K562 (cell line): ENCODE data around the gene SLC6A1. TPM values are rescaled to one million over a fixed set of nuclear protein-coding genes. Genes with fewer than 3 reads are reported as not detected.

Source experiments
- ARID3A ChIP-seq: IDR thresholded peaks from 2 replicates; pipeline ENCODE4 v1.6.1; 2012; ENCODE audit warnings: low read depth, low read length, improper control_type of control experiment, borderline replicate concordance
- BCL6 ChIP-seq: fragments of 250-450 bp; sonication (Bioruptor Pico); IDR thresholded peaks from 2 replicates; pipeline ENCODE4 v1.4.0; 2020
- DEAF1 ChIP-seq: fragments of 450-650 bp; formaldehyde crosslinking; IDR thresholded peaks from 2 replicates; pipeline ENCODE4 v1.4.0; 2020; ENCODE audit warnings: mild to moderate bottlenecking, moderate library complexity
- DMBX1 ChIP-seq: fragments of 250-450 bp; sonication (Bioruptor Pico); IDR thresholded peaks from 2 replicates; pipeline ENCODE4 v1.8.0; 2022; ENCODE audit warnings: inconsistent platforms, mild to moderate bottlenecking, moderate library complexity, borderline replicate concordance
- HDAC8 ChIP-seq: fragments of 450-650 bp; IDR thresholded peaks from 2 replicates; pipeline ENCODE4 v1.6.1; 2016; ENCODE audit warnings: mild to moderate bottlenecking, missing genetic modification characterization, moderate library complexity, missing compliant biosample characterization
- ILF3 ChIP-seq: fragments of 450-650 bp; IDR thresholded peaks from 2 replicates; pipeline ENCODE4 v1.6.1; 2018; ENCODE audit warnings: antibody characterized with exemption, mild to moderate bottlenecking, moderate library complexity, borderline replicate concordance
- NFE2 ChIP-seq: IDR thresholded peaks from 2 replicates; pipeline ENCODE4 v1.6.1; 2014; ENCODE audit warnings: antibody characterized with exemption, low read depth
- PKNOX1 ChIP-seq: fragments of 450-650 bp; IDR thresholded peaks from 2 replicates; pipeline ENCODE4 v1.6.1; 2016
- POLR3G ChIP-seq: IDR thresholded peaks from 2 replicates; pipeline ENCODE4 v1.6.1; 2011; ENCODE audit not compliant: insufficient read length, insufficient replicate concordance; ENCODE audit errors: extremely low read depth
- POU5F1 ChIP-seq: fragments of 150-350 bp; IDR thresholded peaks from 2 replicates; pipeline ENCODE4 v1.6.1; 2014; ENCODE audit warnings: borderline replicate concordance, low read length, low read depth, mild to moderate bottlenecking; ENCODE audit not compliant: partially characterized antibody
- RBBP5 ChIP-seq: fragments of 200-600 bp; sonication (generic); IDR thresholded peaks from 2 replicates; pipeline ENCODE4 v1.6.1; 2012; ENCODE audit warnings: borderline replicate concordance, mild to moderate bottlenecking, low read length, control low read depth, inconsistent platforms; ENCODE audit not compliant: insufficient read depth, poor library complexity, severe bottlenecking
- STAG1 ChIP-seq: sonication (generic); formaldehyde crosslinking; IDR thresholded peaks from 2 replicates; pipeline ENCODE4 v1.5.0; 2020; ENCODE audit warnings: missing genetic modification reagents, borderline replicate concordance
- TCF3 ChIP-seq: sonication (generic); formaldehyde crosslinking; IDR thresholded peaks from 2 replicates; pipeline ENCODE4 v1.4.0; 2020; ENCODE audit warnings: mild to moderate bottlenecking, missing genetic modification reagents
- ZNF143 ChIP-seq: sonication (generic); formaldehyde crosslinking; IDR thresholded peaks from 2 replicates; pipeline ENCODE4 v1.9.0; 2022; ENCODE audit warnings: mild to moderate bottlenecking, missing genetic modification reagents
- polyA plus RNA-seq, 8 experiments: library from polyadenylated mRNA; depleted of rRNA in 4 of 8; stranded (reverse) in 5 of 8; unstranded in 3 of 8; fragments of >200 nt; fragmentation: Nextera tagmentation in 2 of 8; fragmentation: Illumina TruSeq in 1 of 8; extraction: Ambion mirVana in 2 of 8; extraction: Trizol in 1 of 8; gene quantifications; 2 replicates each; pipeline versions ENCODE4 v1.2.1 to v1.2.3, GENCODE V29; 2011 to 2014; ENCODE audit warnings: inconsistent platforms in 1 of 8, missing spikeins in 1 of 8
- total RNA-seq, 7 experiments: library from RNA; depleted of rRNA in 6 of 7; stranded (reverse); fragments of >200 nt in 6 of 7; fragmentation: Illumina TruSeq in 2 of 7; extraction: Trizol in 2 of 7; gene quantifications; 2 replicates each; pipeline versions ENCODE4 v1.2.1 to v1.2.3, GENCODE V29; 2011 to 2021; ENCODE audit warnings: low replicate concordance in 1 of 7
- TF ChIP-seq, protein P1 (sequence below): fragments of 250-450 bp; sonication (Bioruptor Pico); IDR thresholded peaks from 2 replicates; pipeline ENCODE4 v1.8.0; 2022; ENCODE audit warnings: moderate library complexity, mild to moderate bottlenecking, inconsistent platforms
- TF ChIP-seq, protein P2 (sequence below): sonication (generic); formaldehyde crosslinking; IDR thresholded peaks from 2 replicates; pipeline ENCODE4 v1.8.1; 2023; ENCODE audit warnings: mild to moderate bottlenecking, missing genetic modification reagents

The SLC6A1 gene
- total and polyA plus RNA-seq, 9 of the 15 experiments (the other 6 are each of a cell fraction or from before 2014, with no cell fraction given), result not detected

DNA sequence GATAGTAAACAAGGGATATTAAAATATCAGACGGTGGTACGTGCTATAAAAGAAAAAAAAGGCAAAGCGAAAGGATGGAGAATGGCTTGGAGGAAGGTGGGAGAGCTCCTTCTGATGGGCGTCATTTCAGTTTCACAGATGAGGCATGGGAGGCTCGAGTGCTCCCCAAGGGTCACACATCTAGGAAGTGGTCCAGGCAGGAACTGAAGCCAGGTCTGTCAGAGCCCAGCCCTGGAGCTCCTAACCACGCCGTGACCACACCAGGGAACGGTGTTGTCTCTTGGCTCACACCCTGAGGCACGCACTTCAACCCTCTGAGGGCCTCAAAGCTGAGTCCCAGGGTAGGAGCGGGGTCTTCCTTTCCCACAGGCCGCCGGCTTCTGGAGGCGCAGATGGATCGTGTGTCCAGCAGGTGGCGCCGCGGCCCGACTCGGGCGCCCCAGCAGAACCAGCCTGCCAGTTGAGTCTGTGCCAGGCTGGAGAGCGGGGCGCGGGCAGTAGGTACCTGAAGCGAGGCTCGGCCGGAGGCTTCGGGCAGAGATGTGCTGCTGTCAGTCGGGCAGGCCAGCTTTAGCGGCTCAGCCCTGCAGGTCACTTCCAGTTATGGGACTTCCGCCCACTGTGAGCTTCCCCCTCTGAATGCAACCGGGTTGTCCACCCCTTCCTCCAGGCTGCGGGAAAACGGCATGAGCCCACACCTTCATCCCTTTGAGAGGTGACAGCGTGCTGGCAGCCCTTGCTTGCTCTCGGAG is 68.1 kb downstream of the SLC6A1 start (continued):
- TF ChIP-seq ILF3, result no peak
- no peak for TF ChIP-seq PKNOX1
- TF ChIP-seq POLR3G, result no peak
- TF ChIP-seq, protein P1, sequence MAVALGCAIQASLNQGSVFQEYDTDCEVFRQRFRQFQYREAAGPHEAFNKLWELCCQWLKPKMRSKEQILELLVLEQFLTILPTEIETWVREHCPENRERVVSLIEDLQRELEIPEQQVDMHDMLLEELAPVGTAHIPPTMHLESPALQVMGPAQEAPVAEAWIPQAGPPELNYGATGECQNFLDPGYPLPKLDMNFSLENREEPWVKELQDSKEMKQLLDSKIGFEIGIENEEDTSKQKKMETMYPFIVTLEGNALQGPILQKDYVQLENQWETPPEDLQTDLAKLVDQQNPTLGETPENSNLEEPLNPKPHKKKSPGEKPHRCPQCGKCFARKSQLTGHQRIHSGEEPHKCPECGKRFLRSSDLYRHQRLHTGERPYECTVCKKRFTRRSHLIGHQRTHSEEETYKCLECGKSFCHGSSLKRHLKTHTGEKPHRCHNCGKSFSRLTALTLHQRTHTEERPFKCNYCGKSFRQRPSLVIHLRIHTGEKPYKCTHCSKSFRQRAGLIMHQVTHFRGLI (CRISPR knock-in tag), result no peak
- no peak for TF ChIP-seq TCF3 (CRISPR knock-in tag)
- no peak for TF ChIP-seq BCL6 (CRISPR knock-in tag)
- TF ChIP-seq POU5F1, result no peak
- TF ChIP-seq, protein P2, sequence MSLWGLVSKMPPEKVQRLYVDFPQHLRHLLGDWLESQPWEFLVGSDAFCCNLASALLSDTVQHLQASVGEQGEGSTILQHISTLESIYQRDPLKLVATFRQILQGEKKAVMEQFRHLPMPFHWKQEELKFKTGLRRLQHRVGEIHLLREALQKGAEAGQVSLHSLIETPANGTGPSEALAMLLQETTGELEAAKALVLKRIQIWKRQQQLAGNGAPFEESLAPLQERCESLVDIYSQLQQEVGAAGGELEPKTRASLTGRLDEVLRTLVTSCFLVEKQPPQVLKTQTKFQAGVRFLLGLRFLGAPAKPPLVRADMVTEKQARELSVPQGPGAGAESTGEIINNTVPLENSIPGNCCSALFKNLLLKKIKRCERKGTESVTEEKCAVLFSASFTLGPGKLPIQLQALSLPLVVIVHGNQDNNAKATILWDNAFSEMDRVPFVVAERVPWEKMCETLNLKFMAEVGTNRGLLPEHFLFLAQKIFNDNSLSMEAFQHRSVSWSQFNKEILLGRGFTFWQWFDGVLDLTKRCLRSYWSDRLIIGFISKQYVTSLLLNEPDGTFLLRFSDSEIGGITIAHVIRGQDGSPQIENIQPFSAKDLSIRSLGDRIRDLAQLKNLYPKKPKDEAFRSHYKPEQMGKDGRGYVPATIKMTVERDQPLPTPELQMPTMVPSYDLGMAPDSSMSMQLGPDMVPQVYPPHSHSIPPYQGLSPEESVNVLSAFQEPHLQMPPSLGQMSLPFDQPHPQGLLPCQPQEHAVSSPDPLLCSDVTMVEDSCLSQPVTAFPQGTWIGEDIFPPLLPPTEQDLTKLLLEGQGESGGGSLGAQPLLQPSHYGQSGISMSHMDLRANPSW (CRISPR knock-in tag), result no peak
- no peak for TF ChIP-seq ARID3A
- TF ChIP-seq STAG1 (CRISPR knock-in tag), result peak; percentile 76
- TF ChIP-seq DEAF1, result no peak
- TF ChIP-seq NFE2, result no peak
- no peak for TF ChIP-seq RBBP5
- no peak for TF ChIP-seq DMBX1 (CRISPR knock-in tag)
- TF ChIP-seq HDAC8 (tag), result no peak
- no peak for TF ChIP-seq ZNF143
